ENCODE results near the gene SPNS2.

SPNS2 gene

GRCh38 chr17:4587195-4587594 lies 88.5 kb downstream of the SPNS2 start:
- DNase-seq (ENCODE audit: low read depth, low spot score) = no peak

- DNase-seq (ENCODE audit: low read depth, low spot score) = peak; percentile 92
Observed at GRCh38 chr17:4587803-4588202, 89.1 kb downstream of the SPNS2 start.

- DNase-seq (ENCODE audit: low read depth, low spot score) = no peak
Observed at GRCh38 chr17:4588391-4588790, 89.7 kb downstream of the SPNS2 start.

Data from ELF-1 (cell line).